Adrenal gland (tissue), 5 donors: Measurements from ENCODE around the gene THPO.

Source experiments
- POLR2A ChIP-seq, 2 donors: fragments of 450-650 bp; IDR thresholded peaks; one replicate each; pipeline ENCODE4 v1.6.1; 2017; ENCODE audit warnings: antibody characterized with exemption in 2 of 2, mild to moderate bottlenecking in 2 of 2, moderate library complexity in 1 of 2
- TF ChIP-seq, protein P1 (sequence below), 6 experiments: fragments of 450-650 bp in 4 of 6; fragments of 200-600 bp in 2 of 6; sonication (generic) in 1 of 6; IDR thresholded peaks; 1 replicate in 5 of 6; 2 replicates in 1 of 6; pipeline versions ENCODE4 v1.5.1 to v1.8.0; 2016 to 2021; ENCODE audit warnings: antibody characterized with exemption in 6 of 6, mild to moderate bottlenecking in 2 of 6, moderate library complexity in 1 of 6
- donor health status: DM: no; HTN: no; CAD: no.

DNA sequence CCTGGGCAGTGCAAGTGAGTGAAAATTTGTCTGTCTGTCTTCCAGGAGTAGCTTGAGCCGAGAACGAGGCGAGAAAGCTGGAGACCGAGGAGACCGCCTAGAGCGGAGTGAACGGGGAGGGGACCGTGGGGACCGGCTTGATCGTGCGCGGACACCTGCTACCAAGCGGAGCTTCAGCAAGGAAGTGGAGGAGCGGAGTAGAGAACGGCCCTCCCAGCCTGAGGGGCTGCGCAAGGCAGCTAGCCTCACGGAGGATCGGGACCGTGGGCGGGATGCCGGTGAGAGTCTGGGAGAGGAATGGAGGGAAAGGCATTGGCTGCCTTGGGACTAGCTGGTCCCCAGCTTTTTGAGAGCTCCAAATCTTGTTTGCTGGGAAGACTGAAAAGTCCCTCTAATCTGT lies 50.8 kb downstream of the THPO start:
- TF ChIP-seq, protein P1, sequence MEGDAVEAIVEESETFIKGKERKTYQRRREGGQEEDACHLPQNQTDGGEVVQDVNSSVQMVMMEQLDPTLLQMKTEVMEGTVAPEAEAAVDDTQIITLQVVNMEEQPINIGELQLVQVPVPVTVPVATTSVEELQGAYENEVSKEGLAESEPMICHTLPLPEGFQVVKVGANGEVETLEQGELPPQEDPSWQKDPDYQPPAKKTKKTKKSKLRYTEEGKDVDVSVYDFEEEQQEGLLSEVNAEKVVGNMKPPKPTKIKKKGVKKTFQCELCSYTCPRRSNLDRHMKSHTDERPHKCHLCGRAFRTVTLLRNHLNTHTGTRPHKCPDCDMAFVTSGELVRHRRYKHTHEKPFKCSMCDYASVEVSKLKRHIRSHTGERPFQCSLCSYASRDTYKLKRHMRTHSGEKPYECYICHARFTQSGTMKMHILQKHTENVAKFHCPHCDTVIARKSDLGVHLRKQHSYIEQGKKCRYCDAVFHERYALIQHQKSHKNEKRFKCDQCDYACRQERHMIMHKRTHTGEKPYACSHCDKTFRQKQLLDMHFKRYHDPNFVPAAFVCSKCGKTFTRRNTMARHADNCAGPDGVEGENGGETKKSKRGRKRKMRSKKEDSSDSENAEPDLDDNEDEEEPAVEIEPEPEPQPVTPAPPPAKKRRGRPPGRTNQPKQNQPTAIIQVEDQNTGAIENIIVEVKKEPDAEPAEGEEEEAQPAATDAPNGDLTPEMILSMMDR (IDR thresholded peaks at IDR 0.05): no peak
- TF ChIP-seq POLR2A (IDR thresholded peaks at IDR 0.05): no peak
